Measurements from ENCODE around the gene CCDC30.

CCDC30 gene

GRCh38 chr1:42418516-42418915, 44.6 kb upstream of the CCDC30 start:
- TF ChIP-seq CTCF (IDR thresholded peaks at IDR 0.05; ENCODE audit: low read length) = no peak
- TF ChIP-seq EZH2 (IDR thresholded peaks at IDR 0.05; ENCODE audit: borderline replicate concordance, low read length) = no peak
- H3K4me2 ChIP-seq (ENCODE audit: low read length) = no peak overlapping the region
- no peaks in the 10 kb centered on the region for H4K20me1 ChIP-seq (ENCODE audit: insufficient read depth, low read length)

GRCh38 chr1:42419126-42419821, 43.8 kb upstream of the CCDC30 start:
- TF ChIP-seq EZH2 (IDR thresholded peaks at IDR 0.05; ENCODE audit: borderline replicate concordance, low read length) = no peak
- TF ChIP-seq CTCF (IDR thresholded peaks at IDR 0.05; ENCODE audit: low read length) = no peak
- H4K20me1 ChIP-seq (ENCODE audit: insufficient read depth, low read length) = no peaks in the 10 kb centered on the region
- no peaks in the 10 kb centered on the region for H3K9me2 ChIP-seq (ENCODE audit: low read depth, low read length)
- no peaks in the 10 kb centered on the region for H3K79me2 ChIP-seq (ENCODE audit: insufficient read depth, low read length)
- H3K27ac ChIP-seq (ENCODE audit: low read depth, low read length, poor library complexity, severe bottlenecking) = no peak overlapping the region
- H3K4me2 ChIP-seq (ENCODE audit: low read length) = no peak overlapping the region
- H3K9me3 ChIP-seq (ENCODE audit: low read length) = no peaks in the 10 kb centered on the region
- H3K9ac ChIP-seq (ENCODE audit: low read length) = no peak overlapping the region
- peaks cover 23% of the 10 kb centered on the region for H3K4me1 ChIP-seq (ENCODE audit: insufficient read depth, low read length, severe bottlenecking)
- H2AFZ ChIP-seq (ENCODE audit: low read length) = no peak overlapping the region
- peaks cover 6% of the 10 kb centered on the region; the same call in 1 of the 2 replicates for H3K27me3 ChIP-seq (ENCODE audit: insufficient read depth, low read length)
- no peaks in the 10 kb centered on the region for H3K36me3 ChIP-seq (ENCODE audit: insufficient read depth, low read length)
- no peaks in the 10 kb centered on the region for H3F3A ChIP-seq (ENCODE audit: insufficient read depth, low read length)
- H3K4me3 ChIP-seq (ENCODE audit: low read depth, low read length, poor library complexity, severe bottlenecking) = no peak overlapping the region

More at GRCh38 chr1:42418516-42418915, 44.6 kb upstream of the CCDC30 start:
- Histone ChIP-seq H3K9ac (ENCODE audit: low read length) (no peak overlapping the region), H3K79me2 (ENCODE audit: insufficient read depth, low read length) (no peaks in the 10 kb centered on the region), H3K4me1 (ENCODE audit: insufficient read depth, low read length, severe bottlenecking) (peaks cover 19% of the 10 kb centered on the region), H3K27ac (ENCODE audit: low read depth, low read length, poor library complexity, severe bottlenecking) (no peak overlapping the region), H3K36me3 (ENCODE audit: insufficient read depth, low read length) (no peaks in the 10 kb centered on the region), H2AFZ (ENCODE audit: low read length) (no peak overlapping the region), H3K9me2 (ENCODE audit: low read depth, low read length) (no peaks in the 10 kb centered on the region), H3K27me3 (ENCODE audit: insufficient read depth, low read length) (peaks cover 6% of the 10 kb centered on the region; the same call in 1 of the 2 replicates), H3K9me3 (ENCODE audit: low read length) (no peaks in the 10 kb centered on the region), H3K4me3 (ENCODE audit: low read depth, low read length, poor library complexity, severe bottlenecking) (no peak overlapping the region), H3F3A (ENCODE audit: insufficient read depth, low read length) (no peaks in the 10 kb centered on the region)

- no peaks in the 10 kb centered on the region for H4K20me1 ChIP-seq (ENCODE audit: insufficient read depth, low read length)
- TF ChIP-seq EZH2 (IDR thresholded peaks at IDR 0.05; ENCODE audit: borderline replicate concordance, low read length) = no peak
- H3K79me2 ChIP-seq (ENCODE audit: insufficient read depth, low read length) = no peaks in the 10 kb centered on the region
- no peaks in the 10 kb centered on the region for H3K36me3 ChIP-seq (ENCODE audit: insufficient read depth, low read length)
- H3K27ac ChIP-seq (ENCODE audit: low read depth, low read length, poor library complexity, severe bottlenecking) = no peak overlapping the region
- no peak overlapping the region for H3K4me2 ChIP-seq (ENCODE audit: low read length)
- no peak overlapping the region for H3K9ac ChIP-seq (ENCODE audit: low read length)
- no peak overlapping the region for H2AFZ ChIP-seq (ENCODE audit: low read length)
- no peaks in the 10 kb centered on the region for H3K9me3 ChIP-seq (ENCODE audit: low read length)
- H3K27me3 ChIP-seq (ENCODE audit: insufficient read depth, low read length) = peaks cover 7% of the 10 kb centered on the region; the same call in 1 of the 2 replicates
- no peaks in the 10 kb centered on the region for H3F3A ChIP-seq (ENCODE audit: insufficient read depth, low read length)
- H3K4me3 ChIP-seq (ENCODE audit: low read depth, low read length, poor library complexity, severe bottlenecking) = no peak overlapping the region
- peaks cover 27% of the 10 kb centered on the region for H3K4me1 ChIP-seq (ENCODE audit: insufficient read depth, low read length, severe bottlenecking)
- no peaks in the 10 kb centered on the region for H3K9me2 ChIP-seq (ENCODE audit: low read depth, low read length)
Measured at GRCh38 chr1:42420121-42420520, 43.0 kb upstream of the CCDC30 start.

All from OCI-LY1 (cell line).